Measurements from ENCODE around the gene LEFTY2. TPM values are rescaled to one million over a fixed set of nuclear protein-coding genes. Genes with fewer than 3 reads are reported as not detected.
"Not testable (repeated sequence)": the region's sequence is repeated elsewhere in the genome, so short reads cannot be mapped to it uniquely, and the experiment has no call there.

Gene LEFTY2
- total RNA-seq, 6 experiments from 2014 or later: 0.31 TPM; not detected in 5

- Histone ChIP-seq H3K36me3 (no peaks in the 10 kb centered on the region), H3K9me3 (no peaks in the 10 kb centered on the region), H3K4me1 (no peaks in the 10 kb centered on the region), H3K27ac (no peak overlapping the region), H3K27me3 (no peaks in the 10 kb centered on the region), H3K4me3 (no peak overlapping the region)
- WGBS (ENCODE audit: insufficient coverage, low coverage, low lambda C conversion rate, missing lambda C conversion rate): 94% methylated on average over 2 of the region's 2 CpGs
- no peak for TF ChIP-seq CTCF (IDR thresholded peaks at IDR 0.05)
- no peak for TF ChIP-seq POLR2A (IDR thresholded peaks at IDR 0.05)
- intact Hi-C loops (cut with DNase I): no loop called here
- DNase-seq: no peak
- no peak for ATAC-seq
These were observed 10.5 kb downstream of the LEFTY2 start for GRCh38 chr1:225930566-225930965.

- H3K27ac ChIP-seq; H3K27me3 ChIP-seq; H3K36me3 ChIP-seq; ATAC-seq; H3K4me1 ChIP-seq; DNase-seq; H3K4me3 ChIP-seq; H3K9me3 ChIP-seq; intact Hi-C loops (cut with DNase I): not testable (repeated sequence)
- WGBS (ENCODE audit: insufficient coverage, low coverage, low lambda C conversion rate, missing lambda C conversion rate): 86% methylated on average over 3 of the region's 3 CpGs
These were observed 11.6 kb downstream of the LEFTY2 start for GRCh38 chr1:225929462-225929861.

GRCh38 chr1:225928186-225929175, 12.5 kb downstream of the LEFTY2 start:
- Histone ChIP-seq H3K27me3 (no peaks in the 10 kb centered on the region), H3K9me3 (no peaks in the 10 kb centered on the region), H3K4me3 (no peak overlapping the region), H3K4me1 (no peaks in the 10 kb centered on the region), H3K27ac (no peak overlapping the region), H3K36me3 (no peaks in the 10 kb centered on the region)
- intact Hi-C loops (cut with DNase I): no loop called here
- no peak for DNase-seq
- WGBS (ENCODE audit: insufficient coverage, low coverage, low lambda C conversion rate, missing lambda C conversion rate): 68% methylated on average over 10 of the region's 14 CpGs
- TF ChIP-seq CTCF (IDR thresholded peaks at IDR 0.05) (no peak), POLR2A (IDR thresholded peaks at IDR 0.05) (no peak)
- ATAC-seq: no peak

- H3K9me3 ChIP-seq: no peaks in the 10 kb centered on the region
- peaks cover 0 to 12% (median 0%) of the 10 kb centered on the region in 4 donors for H3K4me1 ChIP-seq
- TF ChIP-seq CTCF (IDR thresholded peaks at IDR 0.05) (no peak), POLR2A (IDR thresholded peaks at IDR 0.05) (no peak)
- H3K4me3 ChIP-seq: no peak overlapping the region
- no peak overlapping the region for H3K27ac ChIP-seq
- ATAC-seq (no peak), DNase-seq (no peak)
- intact Hi-C loops (cut with DNase I): no loop called here
- no peaks in the 10 kb centered on the region for H3K36me3 ChIP-seq
- WGBS (ENCODE audit: insufficient coverage, low coverage, low lambda C conversion rate, missing lambda C conversion rate): 81% methylated on average over 3 of the region's 3 CpGs
- no peaks in the 10 kb centered on the region for H3K27me3 ChIP-seq
These were observed 14.4 kb downstream of the LEFTY2 start for GRCh38 chr1:225926551-225927113.
